Measurements from ENCODE around the gene STK11IP. TPM values are rescaled to one million over a fixed set of nuclear protein-coding genes. Genes with fewer than 3 reads are reported as not detected.

STK11IP gene
- total and polyA plus RNA-seq, 2 of the 13 experiments (the other 11 are each of a cell fraction or from before 2014, with no cell fraction given), result 12.8 to 24.0 TPM

DNA sequence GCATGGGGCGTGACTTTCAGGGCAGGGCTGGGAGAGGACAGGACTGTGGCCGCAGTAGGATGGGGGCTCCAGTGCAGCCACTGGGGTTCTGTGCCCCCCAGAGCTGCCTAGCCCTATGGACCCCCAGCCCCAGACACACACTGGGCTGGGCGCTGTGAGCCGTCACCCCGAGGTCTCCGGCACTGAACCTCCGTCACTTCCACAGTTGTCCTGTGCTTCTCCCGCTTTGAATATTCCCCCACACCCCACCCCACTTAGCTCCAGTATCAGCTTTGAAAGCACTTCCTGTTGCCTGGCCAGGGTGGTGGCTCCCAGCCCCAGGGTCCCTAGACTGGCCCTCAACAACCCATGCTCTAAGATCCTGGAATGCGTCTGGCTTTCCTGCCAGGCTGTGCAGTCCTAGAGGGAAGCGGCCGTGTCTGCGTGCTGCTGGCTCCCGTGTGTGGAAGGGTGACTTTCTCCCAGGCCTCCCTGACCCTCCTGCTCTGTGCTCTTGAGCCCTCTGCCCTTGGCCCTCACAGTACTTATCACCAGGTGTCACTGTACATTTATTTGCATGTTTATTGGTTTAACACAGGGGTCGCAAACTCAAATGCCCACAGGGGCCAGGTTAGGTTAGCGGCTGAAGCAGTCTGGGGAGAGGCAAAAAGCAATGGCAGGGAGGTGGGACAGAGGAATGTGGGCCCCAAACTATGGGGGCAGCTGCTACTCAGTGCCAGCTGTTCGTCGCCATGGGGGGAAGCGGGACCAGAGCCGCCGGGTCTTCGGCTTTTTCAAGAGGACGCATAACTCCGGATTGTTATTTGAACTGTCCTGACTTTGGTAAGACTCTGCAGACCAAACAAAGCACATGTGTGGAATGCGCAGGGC is 36.2 kb upstream of the STK11IP start (continued):
- TF ChIP-seq, protein P1, sequence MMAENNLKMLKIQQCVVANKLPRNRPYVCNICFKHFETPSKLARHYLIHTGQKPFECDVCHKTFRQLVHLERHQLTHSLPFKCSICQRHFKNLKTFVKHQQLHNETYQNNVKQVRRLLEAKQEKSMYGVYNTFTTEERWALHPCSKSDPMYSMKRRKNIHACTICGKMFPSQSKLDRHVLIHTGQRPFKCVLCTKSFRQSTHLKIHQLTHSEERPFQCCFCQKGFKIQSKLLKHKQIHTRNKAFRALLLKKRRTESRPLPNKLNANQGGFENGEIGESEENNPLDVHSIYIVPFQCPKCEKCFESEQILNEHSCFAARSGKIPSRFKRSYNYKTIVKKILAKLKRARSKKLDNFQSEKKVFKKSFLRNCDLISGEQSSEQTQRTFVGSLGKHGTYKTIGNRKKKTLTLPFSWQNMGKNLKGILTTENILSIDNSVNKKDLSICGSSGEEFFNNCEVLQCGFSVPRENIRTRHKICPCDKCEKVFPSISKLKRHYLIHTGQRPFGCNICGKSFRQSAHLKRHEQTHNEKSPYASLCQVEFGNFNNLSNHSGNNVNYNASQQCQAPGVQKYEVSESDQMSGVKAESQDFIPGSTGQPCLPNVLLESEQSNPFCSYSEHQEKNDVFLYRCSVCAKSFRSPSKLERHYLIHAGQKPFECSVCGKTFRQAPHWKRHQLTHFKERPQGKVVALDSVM (CRISPR knock-in tag; IDR thresholded peaks at IDR 0.05), result no peak
- TF ChIP-seq MEIS1 (CRISPR knock-in tag; IDR thresholded peaks at IDR 0.05; ENCODE audit: borderline replicate concordance), result no peak
- TF ChIP-seq FOXA3 (CRISPR knock-in tag; IDR thresholded peaks at IDR 0.05), result peak; percentile 11; the same call in 1 of the 2 replicates
- TF ChIP-seq, protein P2, sequence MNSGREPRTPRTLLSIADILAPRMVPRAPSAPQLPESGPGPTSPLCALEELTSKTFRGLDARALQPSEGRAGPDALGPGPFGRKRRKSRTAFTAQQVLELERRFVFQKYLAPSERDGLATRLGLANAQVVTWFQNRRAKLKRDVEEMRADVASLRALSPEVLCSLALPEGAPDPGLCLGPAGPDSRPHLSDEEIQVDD (CRISPR knock-in tag; IDR thresholded peaks at IDR 0.05; ENCODE audit: borderline replicate concordance), result no peak
- TF ChIP-seq IRF1 (CRISPR knock-in tag; IDR thresholded peaks at IDR 0.05; ENCODE audit: low read depth), result no peak
- no peak for TF ChIP-seq CREM (IDR thresholded peaks at IDR 0.05)
- no peak for TF ChIP-seq CREM (CRISPR knock-in tag; IDR thresholded peaks at IDR 0.05)
- TF ChIP-seq ZNF280B (CRISPR knock-in tag; IDR thresholded peaks at IDR 0.05; ENCODE audit: borderline replicate concordance), result 0 out of 2 replicates have a peak, but pooled peaks have one; percentile 7
- no peak for TF ChIP-seq SMAD9 (CRISPR knock-in tag; IDR thresholded peaks at IDR 0.05)
- TF ChIP-seq CENPT (CRISPR knock-in tag; IDR thresholded peaks at IDR 0.05; ENCODE audit: low read depth), result no peak
- TF ChIP-seq ELF4 (CRISPR knock-in tag; IDR thresholded peaks at IDR 0.05; ENCODE audit: borderline replicate concordance), result no peak
- TF ChIP-seq ZFY (CRISPR knock-in tag; IDR thresholded peaks at IDR 0.05), result no peak
- no peak; the same call in 1 of the 2 replicates for TF ChIP-seq ZFP37 (CRISPR knock-in tag; IDR thresholded peaks at IDR 0.05; ENCODE audit: borderline replicate concordance)
- TF ChIP-seq NR2F6 (IDR thresholded peaks at IDR 0.05), result peak; percentile 43; the same call in 1 of the 2 replicates
- peak; percentile 59; the same call in 1 of the 2 replicates for TF ChIP-seq NR2F6 (CRISPR knock-in tag; IDR thresholded peaks at IDR 0.05)
- TF ChIP-seq U2AF2 (IDR thresholded peaks at IDR 0.05; ENCODE audit: low read depth, low read length), result no peak
- no peak for TF ChIP-seq RNF2 (conservative IDR thresholded peaks at IDR 0.05; ENCODE audit: low read depth)
- TF ChIP-seq ZNF607 (CRISPR knock-in tag; IDR thresholded peaks at IDR 0.05; ENCODE audit: borderline replicate concordance), result no peak
- no peak for TF ChIP-seq EEA1 (CRISPR knock-in tag; IDR thresholded peaks at IDR 0.05; ENCODE audit: borderline replicate concordance)
- TF ChIP-seq ZNF749 (CRISPR knock-in tag; IDR thresholded peaks at IDR 0.05; ENCODE audit: borderline replicate concordance), result no peak
- no peak for TF ChIP-seq ZBTB42 (CRISPR knock-in tag; IDR thresholded peaks at IDR 0.05)

Measured in HepG2 (cell line).